K562 (cell line): ENCODE results near the gene COL8A2. TPM values are rescaled to one million over a fixed set of nuclear protein-coding genes. Genes with fewer than 3 reads are reported as not detected.

Source experiments
- CREB3 ChIP-seq: fragments of 450-650 bp; conservative IDR thresholded peaks from 2 replicates; pipeline ENCODE4 v1.6.1; 2016; ENCODE audit warnings: missing genetic modification characterization, low read depth, mild to moderate bottlenecking, missing compliant biosample characterization, moderate library complexity
- CTBP1 ChIP-seq: fragments of 450-650 bp; IDR thresholded peaks from 2 replicates; pipeline ENCODE4 v1.6.1; 2016; ENCODE audit warnings: borderline replicate concordance
- CTCFL ChIP-seq: IDR thresholded peaks from 2 replicates; pipeline ENCODE4 v1.6.1; 2011; ENCODE audit warnings: borderline replicate concordance, low read depth, mild to moderate bottlenecking, moderate library complexity, low read length; ENCODE audit not compliant: insufficient read depth, poor library complexity, severe bottlenecking
- CXXC5 ChIP-seq: fragments of 250-450 bp; sonication (Bioruptor Pico); IDR thresholded peaks from 2 replicates; pipeline ENCODE4 v1.8.0; 2022; ENCODE audit warnings: inconsistent platforms, mild to moderate bottlenecking, moderate library complexity
- JUND ChIP-seq, 2 experiments: IDR thresholded peaks; 2 replicates in 1 of 2; 3 replicates in 1 of 2; pipeline ENCODE4 v1.6.1; 2011; ENCODE audit warnings: borderline replicate concordance in 2 of 2, low read depth in 2 of 2, low read length in 2 of 2, improper control_type of control experiment in 1 of 2, missing biosample characterization in 1 of 2, missing genetic modification characterization in 1 of 2, missing genetic modification reagents in 1 of 2
- KDM1A ChIP-seq, 2 experiments: fragments of 450-650 bp; IDR thresholded peaks; 2 replicates each; pipeline ENCODE4 v1.6.1; 2016; ENCODE audit warnings: mild to moderate bottlenecking in 2 of 2
- KLF13 ChIP-seq: fragments of 450-650 bp; IDR thresholded peaks from 2 replicates; pipeline ENCODE4 v1.6.1; 2016; ENCODE audit warnings: missing genetic modification characterization, low read depth, mild to moderate bottlenecking, missing compliant biosample characterization, moderate library complexity, borderline replicate concordance
- MAFF ChIP-seq: IDR thresholded peaks from 2 replicates; pipeline ENCODE4 v1.6.1; 2012; ENCODE audit warnings: low read length, improper control_type of control experiment
- MXD1 ChIP-seq: fragments of 250-450 bp; sonication (Bioruptor Pico); IDR thresholded peaks from 2 replicates; pipeline ENCODE4 v1.8.0; 2021; ENCODE audit warnings: borderline replicate concordance, mild to moderate bottlenecking, moderate library complexity; ENCODE audit not compliant: poor library complexity, severe bottlenecking
- POLR2H ChIP-seq: IDR thresholded peaks from 2 replicates; pipeline ENCODE4 v1.6.1; 2016; ENCODE audit warnings: missing genetic modification characterization, low read depth, mild to moderate bottlenecking, control low read depth, missing compliant biosample characterization, moderate library complexity
- RBFOX2 ChIP-seq: fragments of 200-400 bp; formaldehyde crosslinking; IDR thresholded peaks from 2 replicates; pipeline ENCODE4 v1.6.1; 2017; ENCODE audit warnings: low read depth, mild to moderate bottlenecking, low read length, moderate library complexity
- RBM34 ChIP-seq: fragments of 200-400 bp; formaldehyde crosslinking; IDR thresholded peaks from 2 replicates; pipeline ENCODE4 v1.6.1; 2018; ENCODE audit warnings: low read length, borderline replicate concordance; ENCODE audit not compliant: insufficient read depth
- SRF ChIP-seq, 2 experiments: fragments of 250-450, 450-650 bp in 1 of 2; sonication (Bioruptor Pico) in 1 of 2; sonication (generic) in 1 of 2; formaldehyde crosslinking; IDR thresholded peaks; 2 replicates each; pipeline versions ENCODE4 v1.5.0 to v1.5.1; 2020 to 2022; ENCODE audit warnings: mild to moderate bottlenecking in 1 of 2, missing genetic modification reagents in 1 of 2
- STAT5A ChIP-seq: IDR thresholded peaks from 2 replicates; pipeline ENCODE4 v1.6.1; 2012; ENCODE audit warnings: low read length, inconsistent platforms, borderline replicate concordance
- THRB ChIP-seq: fragments of 450-650 bp; formaldehyde crosslinking; conservative IDR thresholded peaks from 2 replicates; pipeline ENCODE4 v1.4.0; 2022; ENCODE audit warnings: mild to moderate bottlenecking, missing genetic modification characterization
- VEZF1 ChIP-seq: fragments of 200-800 bp; sonication (Bioruptor generic); IDR thresholded peaks from 2 replicates; pipeline ENCODE4 v1.6.1; 2017; ENCODE audit warnings: missing genetic modification characterization, missing compliant biosample characterization
- ZFX ChIP-seq: sonication (generic); formaldehyde crosslinking; IDR thresholded peaks from 2 replicates; pipeline ENCODE4 v1.8.0; 2022; ENCODE audit warnings: mild to moderate bottlenecking, missing genetic modification reagents, moderate library complexity
- ZNF311 ChIP-seq: fragments of 250-450 bp; sonication (Bioruptor Pico); IDR thresholded peaks from 2 replicates; pipeline ENCODE4 v1.4.0; 2020; ENCODE audit warnings: mild to moderate bottlenecking, moderate library complexity
- ZNF584 ChIP-seq: fragments of 200-800 bp; sonication (Bioruptor generic); IDR thresholded peaks from 2 replicates; pipeline ENCODE4 v1.6.1; 2016; ENCODE audit warnings: low read depth, mild to moderate bottlenecking, missing genetic modification characterization, missing compliant biosample characterization
- ZNF644 ChIP-seq: fragments of 200-800 bp; sonication (Bioruptor generic); IDR thresholded peaks from 2 replicates; pipeline ENCODE4 v1.6.1; 2016; ENCODE audit warnings: low read depth, missing genetic modification characterization, missing compliant biosample characterization
- polyA plus RNA-seq, 8 experiments: library from polyadenylated mRNA; depleted of rRNA in 4 of 8; stranded (reverse) in 5 of 8; unstranded in 3 of 8; fragments of >200 nt; fragmentation: Nextera tagmentation in 2 of 8; fragmentation: Illumina TruSeq in 1 of 8; extraction: Ambion mirVana in 2 of 8; extraction: Trizol in 1 of 8; gene quantifications; 2 replicates each; pipeline versions ENCODE4 v1.2.1 to v1.2.3, GENCODE V29; 2011 to 2014; ENCODE audit warnings: inconsistent platforms in 1 of 8, missing spikeins in 1 of 8
- total RNA-seq, 7 experiments: library from RNA; depleted of rRNA in 6 of 7; stranded (reverse); fragments of >200 nt in 6 of 7; fragmentation: Illumina TruSeq in 2 of 7; extraction: Trizol in 2 of 7; gene quantifications; 2 replicates each; pipeline versions ENCODE4 v1.2.1 to v1.2.3, GENCODE V29; 2011 to 2021; ENCODE audit warnings: low replicate concordance in 1 of 7

COL8A2 gene
- total and polyA plus RNA-seq, 9 of the 15 experiments (the other 6 are each of a cell fraction or from before 2014, with no cell fraction given) = 0.03 to 0.14 (median 0.04) TPM; not detected in 5

GRCh38 chr1:36160949-36161485, 36.0 kb upstream of the COL8A2 start (continued):
- no peak for TF ChIP-seq MXD1 (CRISPR knock-in tag)
- TF ChIP-seq KLF13 (tag) = peak; percentile 2; the same call in 1 of the 2 replicates
- 0 out of 2 replicates have a peak, but pooled peaks have one; percentile 25 for TF ChIP-seq ZNF644 (tag)
- TF ChIP-seq CXXC5 (CRISPR knock-in tag) = peak; percentile 65
- TF ChIP-seq POLR2H (tag) = peak; percentile 87
- peak; percentile 71 for TF ChIP-seq ZFX (CRISPR knock-in tag)
- no peak for TF ChIP-seq KDM1A (IDR thresholded peaks at IDR 0.05)
- no peak for TF ChIP-seq MAFF
- peak; percentile 36; the same call in 1 of the 2 replicates for TF ChIP-seq JUND (IDR thresholded peaks at IDR 0.05; ENCODE audit: borderline replicate concordance, low read depth, low read length)
- peak; percentile 33; the same call in 1 of the 3 replicates for TF ChIP-seq JUND (tag; IDR thresholded peaks at IDR 0.05; ENCODE audit: borderline replicate concordance, low read depth, low read length)
- TF ChIP-seq VEZF1 (CRISPR knock-in tag) = peak; percentile 39
- peak; percentile 41; the same call in 1 of the 2 replicates for TF ChIP-seq THRB
- peak; percentile 66; the same call in 1 of the 2 replicates for TF ChIP-seq CTBP1
- no peak for TF ChIP-seq SRF (CRISPR knock-in tag; IDR thresholded peaks at IDR 0.05)
- no peak for TF ChIP-seq STAT5A
- TF ChIP-seq ZNF311 (CRISPR knock-in tag) = peak; percentile 64
- peak; percentile 31; the same call in 1 of the 2 replicates for TF ChIP-seq CREB3 (tag)
- no peak for TF ChIP-seq RBM34
- peak; percentile 37 for TF ChIP-seq ZNF584
- peak; percentile 80 for TF ChIP-seq CTCFL
- peak; percentile 84 for TF ChIP-seq RBFOX2
